NCI-H2196 treated with DMSO at 0.1 percent for 48 hours (cell line): ENCODE data around the gene GALNT15.

Experiments
- DNase-seq: peaks from one replicate; lab custom pipeline; 2025; ENCODE audit not compliant: unreplicated experiment; lab: John Stamatoyannopoulos, UW

Gene GALNT15

GRCh38 chr3:16174389-16174788 is at the start of gene GALNT15:
Gene GALNT15 (plus strand): TSS chr3:16174680. CDS start chr3:16175152, 472 bp downstream.
- no peak for DNase-seq

GRCh38 chr3:16126634-16127033 is 47.8 kb upstream of the GALNT15 start:
- no peak for DNase-seq

- no peak for DNase-seq
These were observed 47.2 kb upstream of the GALNT15 start for GRCh38 chr3:16127249-16127648.

- no peak for DNase-seq
These were observed 44.4 kb upstream of the GALNT15 start for GRCh38 chr3:16130066-16130465.

- DNase-seq = no peak
These were observed 42.3 kb upstream of the GALNT15 start for GRCh38 chr3:16132190-16132589.

GRCh38 chr3:16132928-16133327 is 41.6 kb upstream of the GALNT15 start:
- no peak for DNase-seq

- DNase-seq = no peak
These were observed 40.1 kb upstream of the GALNT15 start for GRCh38 chr3:16134173-16134928.

GRCh38 chr3:16136055-16136454 is 38.4 kb upstream of the GALNT15 start:
- DNase-seq = no peak

- DNase-seq = no peak
These were observed 37.4 kb upstream of the GALNT15 start for GRCh38 chr3:16137044-16137443.

- no peak for DNase-seq
These were observed 36.5 kb upstream of the GALNT15 start for GRCh38 chr3:16137977-16138376.

- no peak for DNase-seq
These were observed 34.2 kb upstream of the GALNT15 start for GRCh38 chr3:16140116-16140893.

GRCh38 chr3:16140894-16141285 is 33.6 kb upstream of the GALNT15 start:
- no peak for DNase-seq

- DNase-seq = no peak
These were observed 32.0 kb upstream of the GALNT15 start for GRCh38 chr3:16142350-16143025.

GRCh38 chr3:16143861-16144447 is 30.5 kb upstream of the GALNT15 start:
- DNase-seq = no peak

GRCh38 chr3:16145176-16145575 is 29.3 kb upstream of the GALNT15 start:
- DNase-seq = no peak

- DNase-seq = no peak
These were observed 28.3 kb upstream of the GALNT15 start for GRCh38 chr3:16146015-16146730.

GRCh38 chr3:16147220-16147994 is 27.1 kb upstream of the GALNT15 start:
- DNase-seq = no peak

GRCh38 chr3:16148213-16148612 is 26.3 kb upstream of the GALNT15 start:
- DNase-seq = no peak

GRCh38 chr3:16148783-16149182 is 25.7 kb upstream of the GALNT15 start:
- DNase-seq = no peak

- DNase-seq = no peak
These were observed 24.2 kb upstream of the GALNT15 start for GRCh38 chr3:16150285-16150684.
